H1 (cell line): ENCODE measurements around the gene TK2. TPM values are rescaled to one million over a fixed set of nuclear protein-coding genes. Genes with fewer than 3 reads are reported as not detected.

ENCODE experiments used
- CTCF ChIA-PET: fragments of 300-600 bp; sonication (Branson Sonifier 250); formaldehyde crosslinking; loops from one replicate; lab custom pipeline; 2021; ENCODE audit not compliant: partially characterized antibody; lab: Charles Lee
- POLR2A ChIA-PET: fragments of 300-600 bp; sonication (Branson Sonifier 250); formaldehyde crosslinking; loops from one replicate; lab custom pipeline; 2021; ENCODE audit warnings: inconsistent platforms; ENCODE audit not compliant: partially characterized antibody; lab: Charles Lee
- DNase-seq, 2 experiments: peaks; one replicate each; pipeline versions ENCODE4 v3.0.0 to v3.0.0-alpha.2; 2010 to 2022; ENCODE audit warnings: low spot score in 2 of 2, low read depth in 1 of 2, mixed read lengths in 1 of 2
- FAIRE-seq: peaks from 2 replicates; lab custom pipeline; 2011; peaks lifted over from hg19 to GRCh38; lab: Jason Lieb, UNC
- H2AFZ ChIP-seq: 2 replicates; pipeline ENCODE4 v1.8.1; 2012; ENCODE audit warnings: low read length, inconsistent platforms
- H2AK5ac ChIP-seq: 2 replicates; pipeline ENCODE4 v1.6.1; 2013; ENCODE audit warnings: low read depth, low read length
- H2BK120ac ChIP-seq: replicated peaks from 2 replicates; pipeline ENCODE3; 2013; ENCODE audit warnings: low read depth, low read length, inconsistent platforms
- H2BK12ac ChIP-seq: 2 replicates; pipeline ENCODE4 v1.6.1; 2013; ENCODE audit warnings: low read depth, low read length
- H2BK15ac ChIP-seq: 2 replicates; pipeline ENCODE4 v1.6.1; 2013; ENCODE audit warnings: low read length
- H2BK20ac ChIP-seq: 2 replicates; pipeline ENCODE4 v1.6.1; 2013; ENCODE audit warnings: low read length
- H2BK5ac ChIP-seq: 2 replicates; pipeline ENCODE4 v1.6.1; 2013; ENCODE audit warnings: low read depth, low read length
- H3K14ac ChIP-seq: 2 replicates; pipeline ENCODE4 v1.6.1; 2013; ENCODE audit warnings: inconsistent platforms; ENCODE audit not compliant: insufficient read length
- H3K18ac ChIP-seq: 2 replicates; pipeline ENCODE4 v1.6.1; 2013; ENCODE audit warnings: low read length; ENCODE audit errors: extremely low read depth
- H3K23ac ChIP-seq: 2 replicates; pipeline ENCODE4 v1.6.1; 2013; ENCODE audit warnings: inconsistent platforms; ENCODE audit not compliant: insufficient read length
- H3K23me2 ChIP-seq: 2 replicates; pipeline ENCODE4 v1.6.1; 2013; ENCODE audit warnings: low read depth, low read length
- H3K27ac ChIP-seq: 2 replicates; pipeline ENCODE4 v1.6.1; 2011; ENCODE audit warnings: low read depth, low read length, inconsistent platforms
- H3K27me3 ChIP-seq, 4 experiments: replicated peaks in 1 of 4; 1 replicate in 1 of 4; 2 replicates in 3 of 4; pipeline versions ENCODE4 v1.6.1 to v1.8.1; 2011 to 2013; ENCODE audit warnings: low read length in 3 of 4, mild to moderate bottlenecking in 3 of 4, inconsistent platforms in 2 of 4, mixed read lengths in 2 of 4, moderate library complexity in 1 of 4; ENCODE audit not compliant: control insufficient read depth in 3 of 4, insufficient read depth in 3 of 4; ENCODE audit errors: extremely low read depth in 1 of 4
- H3K36me3 ChIP-seq, 4 experiments: 2 replicates each; pipeline versions ENCODE4 v1.6.1 to v1.8.1; 2011 to 2013; ENCODE audit warnings: mild to moderate bottlenecking in 4 of 4, low read length in 3 of 4, moderate library complexity in 2 of 4, control low read depth in 1 of 4, inconsistent platforms in 1 of 4; ENCODE audit not compliant: insufficient read depth in 4 of 4, control insufficient read depth in 2 of 4
- H3K4ac ChIP-seq: replicated peaks from 2 replicates; pipeline ENCODE3; 2013; ENCODE audit warnings: low read length, low read depth, mixed read lengths, inconsistent platforms; ENCODE audit not compliant: insufficient read length
- H3K4me1 ChIP-seq, 4 experiments: replicated peaks in 1 of 4; 1 replicate in 1 of 4; 2 replicates in 3 of 4; pipeline versions ENCODE4 v1.6.1 to v1.8.1; 2011 to 2013; ENCODE audit warnings: low read length in 3 of 4, inconsistent platforms in 2 of 4, mixed read lengths in 1 of 4; ENCODE audit not compliant: insufficient read depth in 4 of 4, control insufficient read depth in 3 of 4
- H3K4me2 ChIP-seq, 2 experiments: 2 replicates each; pipeline versions ENCODE4 v1.6.1 to v1.8.1; 2011 to 2013; ENCODE audit warnings: low read depth in 2 of 2, low read length in 2 of 2, control low read depth in 1 of 2, inconsistent platforms in 1 of 2, mild to moderate bottlenecking in 1 of 2; ENCODE audit not compliant: insufficient read depth in 1 of 2
- H3K4me3 ChIP-seq, 4 experiments: fragments of 200-600, 300-600 bp in 1 of 4; sonication (generic), shearing (Covaris generic), sonication (Bioruptor Twin) in 1 of 4; 2 replicates each; pipeline versions ENCODE4 v1.5.1 to v1.8.1; 2011 to 2016; ENCODE audit warnings: low read length in 4 of 4, low read depth in 3 of 4, control low read depth in 2 of 4, inconsistent platforms in 2 of 4, mild to moderate bottlenecking in 2 of 4, mixed read lengths in 1 of 4, moderate library complexity in 1 of 4; ENCODE audit not compliant: insufficient read depth in 2 of 4; ENCODE audit errors: extremely low read depth in 1 of 4
- H3K56ac ChIP-seq: replicated peaks from 2 replicates; pipeline ENCODE3; 2013; ENCODE audit warnings: low read depth, mild to moderate bottlenecking, mixed read lengths, low read length, inconsistent platforms; ENCODE audit not compliant: insufficient read length
- H3K79me1 ChIP-seq: 2 replicates; pipeline ENCODE4 v1.6.1; 2013; ENCODE audit warnings: low read depth, low read length, control low read depth
- H3K79me2 ChIP-seq, 2 experiments: 2 replicates each; pipeline versions ENCODE4 v1.6.1 to v1.8.1; 2012 to 2013; ENCODE audit warnings: low read length in 2 of 2, mild to moderate bottlenecking in 2 of 2, inconsistent platforms in 1 of 2; ENCODE audit not compliant: insufficient read depth in 2 of 2, control insufficient read depth in 1 of 2
- H3K9ac ChIP-seq, 4 experiments: replicated peaks in 1 of 4; 1 replicate in 1 of 4; 2 replicates in 3 of 4; pipeline versions ENCODE4 v1.6.1 to v1.8.1; 2011 to 2013; ENCODE audit warnings: low read depth in 3 of 4, low read length in 3 of 4, control low read depth in 2 of 4, mild to moderate bottlenecking in 2 of 4, moderate library complexity in 2 of 4, inconsistent platforms in 1 of 4; ENCODE audit errors: extremely low read depth in 1 of 4
- H3K9me3 ChIP-seq, 2 experiments: 2 replicates each; pipeline versions ENCODE4 v1.6.1 to v1.8.1; 2012 to 2013; ENCODE audit warnings: mild to moderate bottlenecking in 2 of 2, moderate library complexity in 2 of 2, control low read depth in 1 of 2, inconsistent platforms in 1 of 2, low read depth in 1 of 2, low read length in 1 of 2, mixed read lengths in 1 of 2; ENCODE audit not compliant: insufficient read depth in 2 of 2
- H4K20me1 ChIP-seq, 2 experiments: replicated peaks in 1 of 2; 2 replicates each; pipeline versions ENCODE3 to v1.8.1; 2011 to 2013; ENCODE audit warnings: inconsistent platforms in 2 of 2, low read length in 2 of 2, mild to moderate bottlenecking in 1 of 2; ENCODE audit not compliant: insufficient read depth in 2 of 2, control insufficient read depth in 1 of 2
- H4K5ac ChIP-seq: 2 replicates; pipeline ENCODE4 v1.6.1; 2013; ENCODE audit warnings: low read length, low read depth, mixed read lengths, inconsistent platforms; ENCODE audit not compliant: insufficient read length
- H4K8ac ChIP-seq: 2 replicates; pipeline ENCODE4 v1.8.0; 2013; ENCODE audit warnings: mild to moderate bottlenecking, moderate library complexity, low read length, inconsistent platforms; ENCODE audit not compliant: insufficient read depth; ENCODE audit errors: extremely low read depth
- H4K91ac ChIP-seq: replicated peaks from 2 replicates; pipeline ENCODE3; 2013; ENCODE audit warnings: low read length, mixed read lengths, inconsistent platforms; ENCODE audit not compliant: insufficient read length
- GTF2F1 ChIP-seq: IDR thresholded peaks from 2 replicates; pipeline ENCODE4 v1.6.1; 2012; ENCODE audit warnings: low read depth, low read length, improper control_type of control experiment, borderline replicate concordance
- SAP30 ChIP-seq: fragments of 300-600 bp; sonication (generic); IDR thresholded peaks from 2 replicates; pipeline ENCODE4 v1.7.1; 2012; ENCODE audit warnings: low read length, moderate library complexity, mild to moderate bottlenecking, inconsistent platforms; ENCODE audit not compliant: insufficient read depth, insufficient replicate concordance
- WGBS, 2 experiments: shearing (Covaris generic) in 1 of 2; methylation state at CpG; one replicate each; pipeline versions ENCODE4 v1.1.6 to v1.1.7; 2013 to 2015; ENCODE audit warnings: low lambda C conversion rate in 2 of 2, mixed read lengths in 2 of 2, inconsistent platforms in 1 of 2, low coverage in 1 of 2, missing lambda C conversion rate in 1 of 2; ENCODE audit not compliant: insufficient replicate concordance in 2 of 2, insufficient coverage in 1 of 2, insufficient read length in 1 of 2; ENCODE audit errors: extremely low coverage in 1 of 2, missing lambda C conversion rate in 1 of 2; 5-methylcytosine and 5-hydroxymethylcytosine counted together
- polyA plus RNA-seq, 7 experiments: library from polyadenylated mRNA; depleted of rRNA in 3 of 7; stranded (reverse) in 5 of 7; unstranded in 2 of 7; fragments of >200 nt in 5 of 7; fragments of 200-250 nt in 2 of 7; gene quantifications; 1 replicate in 5 of 7; 2 replicates in 1 of 7; 4 replicates in 1 of 7; pipeline versions ENCODE4 v1.2.1 to v1.2.3, GENCODE V29; 2011 to 2013; ENCODE audit warnings: missing spikeins in 2 of 7, mixed read lengths in 2 of 7
- total RNA-seq: library from RNA; stranded (reverse); fragmentation: NEBNext Ultra II Directional; extraction: Animal tissue kit (Norgen Biotek cat#: 25700); gene quantifications from 2 replicates; pipeline ENCODE4 v1.2.1, GENCODE V29; 2021

TK2 gene
- total and polyA plus RNA-seq, 2 of the 8 experiments (the other 6 are each of a cell fraction or from before 2014, with no cell fraction given) = 2.7 to 3.6 TPM

- H4K91ac ChIP-seq = no peak overlapping the region
- no peak overlapping the region for H3K23ac ChIP-seq
- H3K23me2 ChIP-seq = peaks cover 4% of the 10 kb centered on the region
- DNase-seq (no peak), FAIRE-seq (no peak)
- no peak overlapping the region for H2BK5ac ChIP-seq
- no peak overlapping the region for H2BK12ac ChIP-seq
- H3K27ac ChIP-seq = no peak overlapping the region
- H3K4me2 ChIP-seq = no peak overlapping the region
- H2AFZ ChIP-seq = no peak overlapping the region
- no peak overlapping the region for H3K14ac ChIP-seq
- no peaks in the 10 kb centered on the region for H3K79me1 ChIP-seq
- no peak overlapping the region for H2AK5ac ChIP-seq
- H3K79me2 ChIP-seq = no peaks in the 10 kb centered on the region
- H4K20me1 ChIP-seq = no peaks in the 10 kb centered on the region
- no peak overlapping the region for H4K5ac ChIP-seq
- H2BK15ac ChIP-seq = no peak overlapping the region
- H3K18ac ChIP-seq = no peak overlapping the region
- no peak overlapping the region for H3K9ac ChIP-seq
- TF ChIP-seq SAP30 (no peak), GTF2F1 (no peak)
- H3K27me3 ChIP-seq = peaks cover 19 to 30% (median 26%) of the 10 kb centered on the region in 4 experiments
- H2BK120ac ChIP-seq = no peak overlapping the region
- no peaks in the 10 kb centered on the region for H3K9me3 ChIP-seq
- ChIA-PET CTCF (interaction anchor here (1.1 to 6.8 kb wide), 3 partner anchors 13 to 291 kb away, joined by 3 to 30 read pairs (median 5); no protein-coding TSS in a partner anchor), POLR2A (interaction anchor here (1.7 kb wide), 1 partner anchor 12 kb away, joined by 4 read pairs; no protein-coding TSS in a partner anchor)
- no peak overlapping the region for H3K4ac ChIP-seq
- peaks cover 0 to 10% (median 9%) of the 10 kb centered on the region in 4 experiments for H3K4me1 ChIP-seq
- no peaks in the 10 kb centered on the region for H3K36me3 ChIP-seq
- 93% methylated on average over 5 of the region's 5 CpGs; no CpG with 5 or more reads in 1 of the 2 experiments for WGBS, 2 experiments
- no peak overlapping the region for H3K56ac ChIP-seq
- H3K4me3 ChIP-seq = no peak overlapping the region
- no peak overlapping the region for H4K8ac ChIP-seq
- H2BK20ac ChIP-seq = no peak overlapping the region
These were observed 26.4 kb upstream of the TK2 start for GRCh38 chr16:66576296-66576695.
